ENCODE results near the gene BCL11A.

The BCL11A gene

DNA sequence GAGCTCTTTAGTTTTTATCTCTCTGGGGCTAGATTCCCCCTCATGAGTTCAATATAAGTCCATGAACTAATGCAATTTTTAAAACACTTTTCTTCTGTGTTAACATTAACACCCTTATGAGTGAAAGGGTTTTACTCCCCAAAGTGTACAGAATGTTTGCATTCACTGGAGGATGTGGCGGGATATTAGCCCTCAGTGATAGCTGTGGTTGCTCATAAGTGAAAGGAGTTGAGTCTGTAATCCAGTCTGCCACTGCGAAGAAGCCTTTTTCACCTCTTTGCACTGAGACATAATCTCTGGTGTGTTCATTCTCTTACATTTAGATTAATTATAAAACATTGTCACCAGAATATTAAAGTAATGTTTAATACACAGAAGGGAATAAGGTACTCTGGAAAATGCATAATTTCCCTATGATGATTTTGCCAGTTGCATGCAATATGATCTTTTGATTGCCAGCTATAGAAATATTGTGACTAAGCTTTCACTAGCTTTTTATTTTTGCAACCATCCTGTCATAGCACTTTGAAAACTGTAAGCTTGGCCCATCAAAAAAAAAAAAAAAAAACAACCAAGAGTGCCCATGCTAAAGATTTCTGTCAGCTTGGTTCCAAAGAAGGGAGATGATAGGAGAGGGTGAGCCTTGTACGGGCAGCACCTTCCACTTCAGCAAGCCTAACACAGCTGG is 113.2 kb downstream of the BCL11A start:
- no peak for ATAC-seq
- no peak for TF ChIP-seq ESRRG (CRISPR knock-in tag; IDR thresholded peaks at IDR 0.05)
- TF ChIP-seq ZFP3 (CRISPR knock-in tag; IDR thresholded peaks at IDR 0.05) = no peak
- TF ChIP-seq, protein P1, sequence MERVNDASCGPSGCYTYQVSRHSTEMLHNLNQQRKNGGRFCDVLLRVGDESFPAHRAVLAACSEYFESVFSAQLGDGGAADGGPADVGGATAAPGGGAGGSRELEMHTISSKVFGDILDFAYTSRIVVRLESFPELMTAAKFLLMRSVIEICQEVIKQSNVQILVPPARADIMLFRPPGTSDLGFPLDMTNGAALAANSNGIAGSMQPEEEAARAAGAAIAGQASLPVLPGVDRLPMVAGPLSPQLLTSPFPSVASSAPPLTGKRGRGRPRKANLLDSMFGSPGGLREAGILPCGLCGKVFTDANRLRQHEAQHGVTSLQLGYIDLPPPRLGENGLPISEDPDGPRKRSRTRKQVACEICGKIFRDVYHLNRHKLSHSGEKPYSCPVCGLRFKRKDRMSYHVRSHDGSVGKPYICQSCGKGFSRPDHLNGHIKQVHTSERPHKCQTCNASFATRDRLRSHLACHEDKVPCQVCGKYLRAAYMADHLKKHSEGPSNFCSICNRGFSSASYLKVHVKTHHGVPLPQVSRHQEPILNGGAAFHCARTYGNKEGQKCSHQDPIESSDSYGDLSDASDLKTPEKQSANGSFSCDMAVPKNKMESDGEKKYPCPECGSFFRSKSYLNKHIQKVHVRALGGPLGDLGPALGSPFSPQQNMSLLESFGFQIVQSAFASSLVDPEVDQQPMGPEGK (CRISPR knock-in tag; IDR thresholded peaks at IDR 0.05; ENCODE audit: borderline replicate concordance) = no peak
- TF ChIP-seq PPARA (CRISPR knock-in tag; IDR thresholded peaks at IDR 0.05; ENCODE audit: borderline replicate concordance) = no peak
- TF ChIP-seq, protein P2, sequence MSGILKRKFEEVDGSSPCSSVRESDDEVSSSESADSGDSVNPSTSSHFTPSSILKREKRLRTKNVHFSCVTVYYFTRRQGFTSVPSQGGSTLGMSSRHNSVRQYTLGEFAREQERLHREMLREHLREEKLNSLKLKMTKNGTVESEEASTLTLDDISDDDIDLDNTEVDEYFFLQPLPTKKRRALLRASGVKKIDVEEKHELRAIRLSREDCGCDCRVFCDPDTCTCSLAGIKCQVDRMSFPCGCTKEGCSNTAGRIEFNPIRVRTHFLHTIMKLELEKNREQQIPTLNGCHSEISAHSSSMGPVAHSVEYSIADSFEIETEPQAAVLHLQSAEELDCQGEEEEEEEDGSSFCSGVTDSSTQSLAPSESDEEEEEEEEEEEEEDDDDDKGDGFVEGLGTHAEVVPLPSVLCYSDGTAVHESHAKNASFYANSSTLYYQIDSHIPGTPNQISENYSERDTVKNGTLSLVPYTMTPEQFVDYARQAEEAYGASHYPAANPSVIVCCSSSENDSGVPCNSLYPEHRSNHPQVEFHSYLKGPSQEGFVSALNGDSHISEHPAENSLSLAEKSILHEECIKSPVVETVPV (CRISPR knock-in tag; IDR thresholded peaks at IDR 0.05) = no peak
- no peak for TF ChIP-seq ZFP30 (CRISPR knock-in tag; IDR thresholded peaks at IDR 0.05)
- no peak for TF ChIP-seq ISL1 (CRISPR knock-in tag; IDR thresholded peaks at IDR 0.05)
- TF ChIP-seq, protein P3, sequence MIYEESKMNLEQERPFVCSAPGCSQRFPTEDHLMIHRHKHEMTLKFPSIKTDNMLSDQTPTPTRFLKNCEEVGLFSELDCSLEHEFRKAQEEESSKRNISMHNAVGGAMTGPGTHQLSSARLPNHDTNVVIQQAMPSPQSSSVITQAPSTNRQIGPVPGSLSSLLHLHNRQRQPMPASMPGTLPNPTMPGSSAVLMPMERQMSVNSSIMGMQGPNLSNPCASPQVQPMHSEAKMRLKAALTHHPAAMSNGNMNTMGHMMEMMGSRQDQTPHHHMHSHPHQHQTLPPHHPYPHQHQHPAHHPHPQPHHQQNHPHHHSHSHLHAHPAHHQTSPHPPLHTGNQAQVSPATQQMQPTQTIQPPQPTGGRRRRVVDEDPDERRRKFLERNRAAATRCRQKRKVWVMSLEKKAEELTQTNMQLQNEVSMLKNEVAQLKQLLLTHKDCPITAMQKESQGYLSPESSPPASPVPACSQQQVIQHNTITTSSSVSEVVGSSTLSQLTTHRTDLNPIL (CRISPR knock-in tag; IDR thresholded peaks at IDR 0.05; ENCODE audit: low read depth) = no peak
- no peak for TF ChIP-seq ZNF8 (CRISPR knock-in tag; IDR thresholded peaks at IDR 0.05)

DNA sequence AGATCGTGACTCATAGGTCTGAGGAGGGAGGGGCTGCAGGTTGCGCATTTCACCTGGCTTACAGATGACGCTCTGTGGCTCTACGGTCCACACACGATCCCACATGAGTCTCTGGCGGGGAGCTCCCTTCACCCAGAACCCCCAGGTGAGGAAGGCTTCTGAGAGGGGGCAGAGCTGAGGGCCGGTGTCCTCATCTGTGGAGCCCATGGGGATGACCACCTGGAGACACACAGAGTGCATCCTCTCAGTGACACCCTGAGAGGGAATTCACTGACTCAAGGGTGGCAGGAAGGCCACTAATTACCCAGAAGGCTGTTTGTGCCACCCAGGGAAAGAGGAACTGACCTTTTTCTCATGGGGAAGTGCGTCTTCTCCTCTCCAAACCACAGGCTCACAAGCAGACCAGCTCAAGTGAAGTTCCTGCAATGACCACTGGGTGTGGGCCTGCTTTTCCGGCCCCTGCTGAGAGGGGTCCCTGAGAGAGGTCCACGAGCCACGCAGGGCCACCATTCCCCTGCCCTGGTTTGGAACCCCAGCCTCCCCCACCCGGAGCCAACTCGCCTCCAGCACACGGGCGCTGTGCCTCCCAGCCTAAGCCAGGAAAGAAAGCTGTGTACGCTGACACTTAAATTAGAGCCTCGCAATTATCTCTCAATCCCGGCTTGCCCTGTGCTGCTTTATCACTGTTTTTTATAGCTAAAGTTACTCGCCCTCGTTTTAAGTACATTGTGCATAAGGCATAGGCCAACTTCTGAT is 114.1 kb downstream of the BCL11A start:
- TF ChIP-seq ZNF70 (CRISPR knock-in tag; IDR thresholded peaks at IDR 0.05) = no peak
- no peak for TF ChIP-seq ESRRG (CRISPR knock-in tag; IDR thresholded peaks at IDR 0.05)
- no peak for TF ChIP-seq ZFP30 (CRISPR knock-in tag; IDR thresholded peaks at IDR 0.05)
- no peak for TF ChIP-seq TOX (CRISPR knock-in tag; IDR thresholded peaks at IDR 0.05; ENCODE audit: borderline replicate concordance)
- TF ChIP-seq, protein P1 (CRISPR knock-in tag; IDR thresholded peaks at IDR 0.05; ENCODE audit: borderline replicate concordance) = no peak
- no peak for TF ChIP-seq RARB (CRISPR knock-in tag; IDR thresholded peaks at IDR 0.05)
- TF ChIP-seq ZNF565 (CRISPR knock-in tag; conservative IDR thresholded peaks at IDR 0.05; ENCODE audit: low read depth) = no peak
- no peak for TF ChIP-seq ISL1 (CRISPR knock-in tag; IDR thresholded peaks at IDR 0.05)
- TF ChIP-seq ZFP3 (CRISPR knock-in tag; IDR thresholded peaks at IDR 0.05) = no peak
- TF ChIP-seq, protein P2 (CRISPR knock-in tag; IDR thresholded peaks at IDR 0.05) = no peak
- no peak for TF ChIP-seq ZNF8 (CRISPR knock-in tag; IDR thresholded peaks at IDR 0.05)
- TF ChIP-seq, protein P4, sequence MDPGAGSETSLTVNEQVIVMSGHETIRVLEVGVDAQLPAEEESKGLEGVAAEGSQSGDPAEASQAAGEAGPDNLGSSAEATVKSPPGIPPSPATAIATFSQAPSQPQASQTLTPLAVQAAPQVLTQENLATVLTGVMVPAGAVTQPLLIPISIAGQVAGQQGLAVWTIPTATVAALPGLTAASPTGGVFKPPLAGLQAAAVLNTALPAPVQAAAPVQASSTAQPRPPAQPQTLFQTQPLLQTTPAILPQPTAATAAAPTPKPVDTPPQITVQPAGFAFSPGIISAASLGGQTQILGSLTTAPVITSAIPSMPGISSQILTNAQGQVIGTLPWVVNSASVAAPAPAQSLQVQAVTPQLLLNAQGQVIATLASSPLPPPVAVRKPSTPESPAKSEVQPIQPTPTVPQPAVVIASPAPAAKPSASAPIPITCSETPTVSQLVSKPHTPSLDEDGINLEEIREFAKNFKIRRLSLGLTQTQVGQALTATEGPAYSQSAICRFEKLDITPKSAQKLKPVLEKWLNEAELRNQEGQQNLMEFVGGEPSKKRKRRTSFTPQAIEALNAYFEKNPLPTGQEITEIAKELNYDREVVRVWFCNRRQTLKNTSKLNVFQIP (CRISPR knock-in tag; IDR thresholded peaks at IDR 0.05; ENCODE audit: borderline replicate concordance, low read depth) = no peak
- TF ChIP-seq TCF4 (CRISPR knock-in tag; IDR thresholded peaks at IDR 0.05; ENCODE audit: borderline replicate concordance) = no peak
- no peak for TF ChIP-seq PPARA (CRISPR knock-in tag; IDR thresholded peaks at IDR 0.05; ENCODE audit: borderline replicate concordance)
- no peak for TF ChIP-seq GLIS3 (CRISPR knock-in tag; IDR thresholded peaks at IDR 0.05)
- no peak for TF ChIP-seq OSR1 (CRISPR knock-in tag; IDR thresholded peaks at IDR 0.05)
- ATAC-seq = peak; percentile 67; the same call in 2 of the 3 replicates

DNA sequence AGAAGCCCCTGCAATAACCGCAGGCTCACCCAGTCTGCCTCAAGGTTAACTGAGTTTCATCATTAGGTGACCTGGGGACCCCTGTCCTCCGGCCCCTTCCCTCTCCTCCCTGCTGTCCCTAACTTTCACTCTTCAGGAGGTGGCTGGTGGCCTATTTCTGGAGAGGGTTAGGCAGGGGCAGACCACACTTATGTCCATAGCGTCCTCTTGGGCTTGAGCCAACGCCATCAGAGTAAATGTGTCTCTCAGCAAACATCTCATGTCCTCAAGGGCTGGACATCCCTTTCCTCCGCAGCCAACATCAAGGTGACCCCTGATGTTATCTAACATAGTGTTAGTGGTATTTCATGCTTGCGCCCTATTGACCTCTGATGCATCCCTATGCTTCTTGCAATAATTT is 114.8 kb downstream of the BCL11A start:
- ATAC-seq = no peak

More for the DNA sequence above, 114.8 kb downstream of the BCL11A start:
- TF ChIP-seq ARNTL (CRISPR knock-in tag; IDR thresholded peaks at IDR 0.05; ENCODE audit: borderline replicate concordance, low read depth) = no peak
- TF ChIP-seq ESRRG (CRISPR knock-in tag; IDR thresholded peaks at IDR 0.05) = no peak
- TF ChIP-seq, protein P4 (CRISPR knock-in tag; IDR thresholded peaks at IDR 0.05; ENCODE audit: borderline replicate concordance, low read depth) = no peak

Data from SK-N-SH treated with all-trans-retinoic acid at 6 μM for 48 hours (cell line).